HG03135 (cell line): Measurements from ENCODE around the gene PIGS.

Source experiments
- ATAC-seq: cut with Tn5 transposase; IDR thresholded peaks from one replicate; pipeline ENCODE4 v1.9.1; 2021; ENCODE audit warnings: mild to moderate bottlenecking, moderate library complexity; ENCODE audit not compliant: unreplicated experiment

PIGS gene

DNA sequence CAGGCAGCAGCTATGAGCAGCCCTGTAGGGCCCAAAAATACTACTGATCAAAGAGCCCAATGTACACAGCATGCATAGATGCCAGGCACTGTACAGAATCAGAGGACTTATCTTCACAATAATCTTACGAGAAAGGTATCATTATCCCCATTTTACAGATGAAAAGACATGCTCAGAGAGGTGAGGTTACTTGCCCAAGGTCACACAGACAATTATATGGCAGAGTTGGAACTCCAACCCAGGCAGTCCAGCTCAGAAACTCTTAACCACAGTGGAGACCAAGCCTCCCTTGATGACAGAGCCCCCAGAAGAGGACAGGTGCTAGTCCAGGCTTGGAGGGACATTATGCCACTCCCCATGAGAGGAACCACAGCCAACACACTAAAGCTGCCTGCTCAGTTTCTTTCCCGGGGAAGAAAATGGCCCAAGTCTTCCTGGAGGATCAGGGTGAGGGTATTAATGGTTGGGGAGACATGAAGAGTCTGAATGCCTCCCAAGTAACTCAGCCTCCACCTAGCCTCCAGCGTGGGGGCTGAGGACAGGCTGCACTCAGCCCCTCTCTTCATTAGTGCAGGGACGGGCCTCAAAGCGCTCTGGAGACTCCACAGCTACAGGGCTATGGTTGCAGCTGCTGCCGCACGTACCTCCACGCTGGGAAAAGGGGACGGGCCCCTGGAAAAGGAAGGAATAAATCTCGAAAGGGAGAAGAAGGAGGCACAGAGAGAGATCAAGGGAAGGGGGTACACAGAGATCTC is 19.7 kb downstream of the PIGS start:
- ATAC-seq, result no peak

DNA sequence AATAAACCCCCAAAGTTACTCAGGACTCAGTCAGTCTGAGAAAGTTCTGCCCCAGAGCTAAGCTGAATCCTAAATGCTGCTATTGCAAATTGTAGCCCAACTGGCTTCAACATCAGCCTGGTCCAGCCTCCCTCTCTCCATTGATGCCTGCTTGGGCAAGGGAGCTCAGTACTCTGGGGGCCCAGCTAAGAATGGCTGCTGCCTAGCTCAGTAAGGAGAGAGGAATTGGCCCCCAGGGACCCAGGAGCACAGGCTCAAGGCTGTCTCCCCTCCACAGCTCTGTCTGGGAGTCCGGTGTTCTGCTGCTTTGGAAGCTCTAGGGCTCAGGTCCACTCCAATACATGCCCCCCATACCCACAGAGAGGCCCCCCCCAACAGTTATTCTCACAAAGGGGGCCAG is 20.5 kb downstream of the PIGS start:
- no peak for ATAC-seq

- ATAC-seq, result peak; percentile 43
Measured at GRCh38 chr17:28549236-28550132, 21.8 kb downstream of the PIGS start.

DNA sequence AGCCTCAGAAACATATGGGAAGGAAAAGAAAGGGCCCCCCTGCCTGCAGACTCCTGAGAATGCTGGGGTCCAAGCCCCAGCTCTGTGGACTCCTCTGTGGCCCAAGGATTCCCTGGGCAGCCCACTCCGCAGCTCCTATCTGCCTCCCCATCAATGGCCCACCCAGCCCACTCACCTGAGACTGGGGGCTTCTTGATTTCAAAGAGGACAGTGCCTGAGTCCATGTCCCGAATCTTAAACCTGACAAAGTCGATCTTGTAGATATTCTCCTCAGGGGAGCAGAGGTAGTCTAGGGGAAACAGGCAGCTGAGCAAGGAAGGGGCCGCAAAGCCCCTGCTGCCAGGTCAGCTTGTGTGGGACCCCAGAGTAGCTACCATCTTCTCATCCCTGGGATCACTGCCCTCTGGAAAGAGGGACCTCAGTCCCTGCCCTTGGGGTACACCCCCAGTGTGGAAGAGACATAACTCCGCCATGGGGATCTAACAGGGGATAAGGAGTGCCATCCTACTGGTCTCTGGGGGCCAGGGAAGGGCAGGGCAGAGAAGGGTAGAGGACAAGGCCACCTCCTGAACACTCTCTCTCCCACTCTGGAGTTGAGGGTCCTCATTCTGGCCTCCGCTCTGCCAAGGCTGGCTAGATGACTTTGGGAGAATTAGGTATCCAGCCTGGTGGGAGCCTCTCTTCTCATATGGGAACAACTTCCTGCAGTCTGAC is 22.8 kb downstream of the PIGS start:
- ATAC-seq, result no peak

DNA sequence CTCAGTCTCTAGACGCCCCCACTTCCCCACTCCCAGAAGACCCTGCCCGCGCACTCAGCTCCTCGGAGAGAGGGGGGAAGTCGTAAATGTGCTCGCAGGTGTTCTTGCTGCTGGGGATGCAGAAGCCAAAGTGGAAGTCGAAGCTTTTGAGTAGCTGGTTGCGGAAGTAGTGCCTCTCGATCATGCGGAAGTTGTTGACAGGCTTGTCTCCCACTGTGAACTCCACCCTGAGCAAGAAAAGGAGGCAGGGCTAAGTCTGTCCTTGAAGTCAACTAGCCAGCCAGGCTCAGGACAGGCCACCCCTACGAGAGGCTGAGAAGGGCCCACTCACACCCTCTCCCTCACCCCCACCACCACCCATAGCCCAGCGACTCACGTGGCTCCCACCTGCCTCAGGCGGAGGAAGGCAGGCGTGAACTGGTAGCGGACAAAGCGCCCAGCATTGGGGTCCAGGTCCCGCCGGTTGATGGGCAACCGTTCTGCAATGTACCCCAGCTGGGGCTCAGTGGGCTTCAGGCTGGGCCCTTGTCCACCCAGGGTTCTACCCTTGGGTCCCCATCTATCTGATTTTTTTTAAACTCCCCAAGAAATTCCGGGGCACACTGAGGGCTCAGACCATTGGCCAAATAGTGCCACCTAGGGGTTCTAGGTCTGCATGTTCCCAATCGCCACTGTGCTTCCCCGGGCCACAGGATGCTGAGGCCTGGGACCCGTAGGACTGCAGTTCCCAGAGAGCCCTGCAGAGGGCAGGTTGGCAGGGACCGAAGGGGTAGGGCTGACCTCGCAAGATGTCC is 23.5 kb downstream of the PIGS start:
- ATAC-seq, result no peak

DNA sequence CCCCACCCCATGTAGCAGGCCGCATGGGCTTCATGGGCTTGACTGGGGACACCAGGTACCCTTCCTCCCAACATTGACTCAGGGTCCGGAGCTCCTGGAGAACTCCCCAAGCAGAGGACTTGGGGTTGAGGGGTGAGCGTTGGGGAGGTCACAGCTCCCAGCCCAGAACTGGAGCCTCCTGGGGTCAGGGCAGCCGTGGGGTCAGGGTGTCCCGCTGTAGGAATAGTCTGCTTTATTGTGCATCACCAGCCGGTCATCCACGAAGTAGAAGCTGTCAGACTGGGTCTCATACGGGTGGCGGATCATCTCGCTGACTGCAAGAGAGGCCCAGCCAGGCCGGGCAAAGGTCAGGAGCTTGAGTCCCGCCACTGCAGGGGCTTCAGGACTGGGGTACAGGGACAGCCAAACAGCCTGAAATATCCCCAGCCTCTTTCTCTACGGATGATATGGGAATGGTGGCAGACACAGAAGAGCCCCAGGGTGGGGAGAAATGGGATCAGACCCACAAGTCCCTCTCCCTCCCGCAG is 24.2 kb downstream of the PIGS start:
- no peak for ATAC-seq

DNA sequence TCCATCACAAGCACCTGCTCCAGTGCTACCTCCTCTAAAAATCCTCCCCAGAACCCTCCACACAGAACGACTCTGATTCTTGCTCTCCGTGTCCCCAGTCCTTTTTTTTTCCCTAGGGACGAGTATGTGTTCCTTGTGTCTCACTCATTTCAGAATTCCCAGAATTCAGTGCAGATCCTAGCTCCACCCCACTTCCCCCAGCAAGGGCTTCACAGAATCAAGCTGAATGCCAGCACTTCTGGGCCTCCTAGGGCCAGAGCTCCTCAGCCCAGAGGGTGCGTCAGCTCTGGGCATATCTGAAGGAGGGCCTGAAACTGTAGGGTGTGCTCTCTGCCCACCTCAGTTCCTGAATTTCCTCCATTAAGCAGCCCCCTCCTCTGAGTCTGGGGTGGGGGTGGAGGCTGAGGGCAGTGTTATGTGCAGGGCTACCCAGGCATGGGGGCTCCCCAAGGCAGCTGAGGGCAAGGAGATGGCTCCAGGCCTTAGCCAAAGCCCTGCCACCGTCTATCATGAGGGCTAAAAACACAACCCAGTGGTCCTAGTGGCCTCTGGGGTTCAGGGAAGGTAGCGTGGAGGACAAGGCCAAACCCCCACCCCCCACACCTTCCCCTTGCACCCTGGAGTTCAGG is 25.4 kb downstream of the PIGS start:
- no peak for ATAC-seq

DNA sequence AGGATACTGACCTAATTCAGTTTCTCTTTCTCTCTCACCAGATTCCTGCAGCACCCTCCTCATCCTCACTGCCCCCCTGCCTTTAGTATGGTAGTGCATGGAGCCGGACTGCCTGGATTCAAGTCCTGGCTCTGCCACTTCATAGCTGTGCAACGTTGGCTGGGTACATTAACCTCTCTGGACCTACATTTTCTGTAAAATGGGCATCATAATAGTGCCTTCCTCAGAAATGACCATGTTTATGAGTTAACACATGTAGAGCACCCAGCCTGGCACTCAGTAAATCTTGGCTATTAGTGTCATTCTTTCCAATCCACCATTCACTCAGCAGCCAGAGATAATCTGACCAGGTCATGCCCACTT is 26.2 kb downstream of the PIGS start:
- ATAC-seq, result no peak

DNA sequence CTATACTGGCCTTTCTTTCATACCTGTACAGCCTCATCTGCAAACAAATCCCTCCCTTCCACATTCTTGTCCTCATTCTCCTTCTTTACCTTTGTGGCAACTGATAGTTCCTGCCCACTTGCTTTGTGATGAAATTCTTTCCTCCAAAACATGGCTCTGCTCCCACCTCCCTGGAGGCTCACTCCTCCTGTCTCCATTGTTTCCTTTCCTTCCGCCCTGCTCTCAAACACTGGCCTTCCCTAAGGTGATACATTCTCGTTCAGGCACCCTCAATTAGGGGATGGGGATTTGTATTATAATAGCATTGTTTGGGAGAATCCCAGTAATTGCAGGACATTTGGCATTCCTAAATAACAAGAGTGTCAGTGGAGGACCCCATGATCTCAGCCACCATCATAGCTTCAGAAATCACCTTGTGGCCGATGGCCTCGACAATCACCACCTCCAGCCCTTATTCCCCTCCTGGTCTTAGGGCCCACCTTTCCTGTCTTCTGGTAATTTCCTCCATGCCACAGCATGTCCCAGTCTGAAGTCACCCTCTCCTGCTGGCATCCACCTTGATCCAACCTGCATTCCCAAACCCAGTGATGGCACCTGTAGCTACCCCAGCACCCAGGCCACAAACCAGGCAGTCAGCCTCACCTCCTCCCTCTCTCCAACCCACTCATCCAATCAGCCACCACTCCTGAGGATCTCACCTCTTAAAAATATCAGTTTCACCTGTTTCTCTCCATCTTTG is 26.8 kb downstream of the PIGS start:
- ATAC-seq, result no peak

DNA sequence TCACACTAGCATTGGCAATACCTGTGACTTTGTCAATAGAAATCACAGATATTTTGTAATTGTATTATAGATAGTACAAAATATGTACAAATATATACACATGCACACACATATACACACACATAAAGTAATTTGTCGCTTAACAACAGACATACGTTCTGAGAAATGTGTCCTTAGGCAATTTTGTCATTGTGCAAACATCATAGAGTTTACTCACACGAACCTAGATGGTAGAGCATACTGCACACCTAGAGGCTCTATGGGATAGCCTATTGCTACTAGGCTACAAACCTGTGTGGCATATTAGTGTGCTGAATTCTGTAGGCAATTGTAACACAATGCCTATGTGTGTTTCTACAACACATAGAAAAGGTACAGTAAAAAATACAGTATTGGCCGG is 29.9 kb downstream of the PIGS start:
- no peak for ATAC-seq

- ATAC-seq, result no peak
Measured at GRCh38 chr17:28540231-28540630, 31.1 kb downstream of the PIGS start.

- ATAC-seq, result no peak
Measured at GRCh38 chr17:28538296-28538895, 32.9 kb downstream of the PIGS start.

GRCh38 chr17:28537219-28537610 is 34.1 kb downstream of the PIGS start:
- no peak for ATAC-seq

DNA sequence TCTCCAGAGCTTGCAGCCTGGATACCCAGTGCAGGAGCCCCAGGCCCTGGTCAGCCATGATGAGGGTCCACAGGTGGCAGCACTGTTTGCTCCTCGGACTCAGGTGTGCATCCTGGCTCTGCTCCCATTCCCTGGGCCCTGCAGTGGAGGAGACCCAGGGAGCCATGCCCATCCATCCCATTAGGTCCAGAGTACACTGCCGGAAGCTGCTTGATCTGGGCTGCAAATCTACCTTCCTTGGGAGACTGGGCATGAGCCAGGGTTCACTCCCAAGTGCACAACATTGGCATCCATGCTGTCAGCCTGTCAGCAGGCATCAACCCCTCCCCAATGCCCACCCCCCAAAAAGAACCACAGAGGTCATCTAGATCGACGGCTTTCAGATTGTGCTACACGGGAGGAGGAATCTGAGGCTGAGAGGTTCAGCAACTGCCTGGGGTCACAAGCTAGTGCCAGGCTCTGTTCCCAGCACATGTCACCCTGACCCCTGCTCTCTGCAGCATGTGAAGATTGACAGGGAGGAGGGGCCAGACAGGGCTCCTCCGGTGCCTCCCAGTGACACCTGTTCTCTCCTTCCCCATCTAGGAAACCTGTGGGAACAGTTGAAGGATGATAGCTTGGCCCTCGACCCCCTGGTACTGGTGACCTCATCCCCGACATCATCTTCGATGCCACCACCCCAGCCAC is 34.6 kb downstream of the PIGS start:
- no peak for ATAC-seq

DNA sequence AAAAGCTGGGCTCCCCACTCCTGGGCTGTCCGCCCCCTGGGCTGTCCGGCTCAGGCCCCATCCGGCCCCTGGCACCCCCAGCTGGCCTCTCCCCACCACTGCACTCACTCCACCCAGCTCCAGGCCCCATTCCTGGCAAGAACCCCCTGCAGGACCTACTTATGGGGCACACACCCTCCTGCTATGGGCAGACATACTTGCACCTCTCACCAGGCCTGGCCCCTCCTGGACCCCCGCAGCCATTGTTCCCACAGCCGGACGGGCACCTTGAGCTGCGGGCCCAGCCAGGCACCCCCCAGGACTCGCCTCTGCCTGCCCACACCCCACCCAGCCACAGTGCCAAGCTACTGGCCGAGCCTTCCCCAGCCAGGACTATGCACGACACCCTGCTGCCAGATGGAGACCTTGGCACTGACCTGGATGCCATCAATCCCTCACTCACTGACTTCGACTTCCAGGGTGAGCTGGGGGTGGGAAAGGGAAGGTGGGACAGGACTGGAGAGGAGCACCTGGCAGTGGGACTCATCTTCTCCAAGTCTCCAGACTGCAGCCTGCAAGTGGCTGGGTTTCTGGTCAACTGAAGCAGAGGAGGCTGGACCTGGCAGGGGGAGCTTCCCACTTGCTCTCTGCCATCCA is 36.5 kb downstream of the PIGS start:
- ATAC-seq, result no peak

- no peak for ATAC-seq
Measured at GRCh38 chr17:28533091-28533807, 38.1 kb downstream of the PIGS start.
